ENCODE measurements around the gene AMH. TPM values are rescaled to one million over a fixed set of nuclear protein-coding genes. Genes with fewer than 3 reads are reported as not detected.

The AMH gene
- total and polyA plus RNA-seq, 2 of the 13 experiments (the other 11 are each of a cell fraction or from before 2014, with no cell fraction given): 0.03 to 0.18 TPM

DNA sequence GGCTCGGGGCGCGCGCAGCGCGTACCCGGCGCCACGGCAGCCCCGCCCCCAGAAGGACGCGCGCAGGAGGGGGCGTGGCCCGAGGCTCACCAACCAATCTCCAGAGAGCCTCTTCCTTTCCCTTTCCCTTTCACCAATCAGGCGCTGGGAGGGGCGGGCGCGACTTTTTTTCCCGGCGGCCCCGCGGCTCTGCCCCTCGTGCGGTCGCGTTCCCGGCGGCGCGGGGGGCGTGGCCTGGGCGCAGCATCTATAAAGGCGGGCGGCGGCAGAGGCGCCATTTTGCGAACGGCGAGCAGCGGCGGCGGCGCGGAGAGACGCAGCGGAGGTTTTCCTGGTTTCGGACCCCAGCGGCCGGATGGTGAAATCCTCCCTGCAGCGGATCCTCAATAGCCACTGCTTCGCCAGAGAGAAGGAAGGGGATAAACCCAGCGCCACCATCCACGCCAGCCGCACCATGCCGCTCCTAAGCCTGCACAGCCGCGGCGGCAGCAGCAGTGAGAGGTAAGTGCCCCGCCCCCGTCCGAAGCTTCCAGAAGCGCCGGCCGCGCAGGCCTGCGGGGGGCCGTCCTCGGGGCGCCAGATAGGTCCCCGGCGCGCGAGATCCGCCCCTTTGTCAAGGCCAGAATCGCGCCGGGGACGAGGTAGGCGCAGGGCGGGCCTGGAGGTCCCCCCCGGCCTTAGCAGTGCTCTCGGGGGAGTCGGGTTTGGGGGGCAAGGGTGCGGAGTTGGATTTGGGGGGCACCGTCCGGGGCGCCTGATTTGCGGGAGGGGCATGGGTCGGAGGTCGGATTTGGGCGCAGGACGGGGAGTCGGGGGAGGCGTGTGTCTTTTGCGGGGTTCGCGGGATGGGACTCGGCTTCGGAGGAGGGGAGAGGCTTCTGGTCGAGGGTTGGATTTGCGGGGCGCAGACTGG is 20.4 kb downstream of the AMH start (continued):
- TF ChIP-seq MTA3 (CRISPR knock-in tag; IDR thresholded peaks at IDR 0.05): no peak
- TF ChIP-seq RBFOX2 (IDR thresholded peaks at IDR 0.05; ENCODE audit: low read depth, low read length): peak; percentile 100
- TF ChIP-seq ZNF792 (CRISPR knock-in tag; IDR thresholded peaks at IDR 0.05): peak; percentile 72
- TF ChIP-seq MXD4 (CRISPR knock-in tag; IDR thresholded peaks at IDR 0.05): peak; percentile 71; the same call in 1 of the 2 replicates
- TF ChIP-seq MTA1 (CRISPR knock-in tag; IDR thresholded peaks at IDR 0.05; ENCODE audit: borderline replicate concordance): no peak
- TF ChIP-seq ZFP1 (CRISPR knock-in tag; IDR thresholded peaks at IDR 0.05): peak; percentile 61; the same call in 1 of the 2 replicates
- no peak for TF ChIP-seq CC2D1A (CRISPR knock-in tag; IDR thresholded peaks at IDR 0.05)
- TF ChIP-seq RCOR2 (CRISPR knock-in tag; IDR thresholded peaks at IDR 0.05): no peak
- TF ChIP-seq ZKSCAN1 (IDR thresholded peaks at IDR 0.05; ENCODE audit: low read length): no peak
- TF ChIP-seq RARG (CRISPR knock-in tag; IDR thresholded peaks at IDR 0.05; ENCODE audit: low read depth): no peak
- TF ChIP-seq, protein P1, sequence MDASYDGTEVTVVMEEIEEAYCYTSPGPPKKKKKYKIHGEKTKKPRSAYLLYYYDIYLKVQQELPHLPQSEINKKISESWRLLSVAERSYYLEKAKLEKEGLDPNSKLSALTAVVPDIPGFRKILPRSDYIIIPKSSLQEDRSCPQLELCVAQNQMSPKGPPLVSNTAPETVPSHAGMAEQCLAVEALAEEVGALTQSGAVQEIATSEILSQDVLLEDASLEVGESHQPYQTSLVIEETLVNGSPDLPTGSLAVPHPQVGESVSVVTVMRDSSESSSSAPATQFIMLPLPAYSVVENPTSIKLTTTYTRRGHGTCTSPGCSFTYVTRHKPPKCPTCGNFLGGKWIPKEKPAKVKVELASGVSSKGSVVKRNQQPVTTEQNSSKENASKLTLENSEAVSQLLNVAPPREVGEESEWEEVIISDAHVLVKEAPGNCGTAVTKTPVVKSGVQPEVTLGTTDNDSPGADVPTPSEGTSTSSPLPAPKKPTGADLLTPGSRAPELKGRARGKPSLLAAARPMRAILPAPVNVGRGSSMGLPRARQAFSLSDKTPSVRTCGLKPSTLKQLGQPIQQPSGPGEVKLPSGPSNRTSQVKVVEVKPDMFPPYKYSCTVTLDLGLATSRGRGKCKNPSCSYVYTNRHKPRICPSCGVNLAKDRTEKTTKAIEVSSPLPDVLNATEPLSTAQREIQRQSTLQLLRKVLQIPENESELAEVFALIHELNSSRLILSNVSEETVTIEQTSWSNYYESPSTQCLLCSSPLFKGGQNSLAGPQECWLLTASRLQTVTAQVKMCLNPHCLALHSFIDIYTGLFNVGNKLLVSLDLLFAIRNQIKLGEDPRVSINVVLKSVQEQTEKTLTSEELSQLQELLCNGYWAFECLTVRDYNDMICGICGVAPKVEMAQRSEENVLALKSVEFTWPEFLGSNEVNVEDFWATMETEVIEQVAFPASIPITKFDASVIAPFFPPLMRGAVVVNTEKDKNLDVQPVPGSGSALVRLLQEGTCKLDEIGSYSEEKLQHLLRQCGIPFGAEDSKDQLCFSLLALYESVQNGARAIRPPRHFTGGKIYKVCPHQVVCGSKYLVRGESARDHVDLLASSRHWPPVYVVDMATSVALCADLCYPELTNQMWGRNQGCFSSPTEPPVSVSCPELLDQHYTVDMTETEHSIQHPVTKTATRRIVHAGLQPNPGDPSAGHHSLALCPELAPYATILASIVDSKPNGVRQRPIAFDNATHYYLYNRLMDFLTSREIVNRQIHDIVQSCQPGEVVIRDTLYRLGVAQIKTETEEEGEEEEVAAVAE (CRISPR knock-in tag; IDR thresholded peaks at IDR 0.05; ENCODE audit: borderline replicate concordance): no peak
- TF ChIP-seq ZMYM2 (CRISPR knock-in tag; IDR thresholded peaks at IDR 0.05): 0 out of 2 replicates have a peak, but pooled peaks have one; percentile 33
- TF ChIP-seq JUN (CRISPR knock-in tag; IDR thresholded peaks at IDR 0.05): no peak
- TF ChIP-seq ZNF282 (IDR thresholded peaks at IDR 0.05; ENCODE audit: partially characterized antibody): no peak
- 0 out of 2 replicates have a peak, but pooled peaks have one; percentile 78 for TF ChIP-seq ZNF564 (CRISPR knock-in tag; IDR thresholded peaks at IDR 0.05)
- no peak for TF ChIP-seq ZNF326 (CRISPR knock-in tag; IDR thresholded peaks at IDR 0.05; ENCODE audit: borderline replicate concordance)

All from HepG2 (cell line).